Measurements from ENCODE around the gene MRTFB.

DNA sequence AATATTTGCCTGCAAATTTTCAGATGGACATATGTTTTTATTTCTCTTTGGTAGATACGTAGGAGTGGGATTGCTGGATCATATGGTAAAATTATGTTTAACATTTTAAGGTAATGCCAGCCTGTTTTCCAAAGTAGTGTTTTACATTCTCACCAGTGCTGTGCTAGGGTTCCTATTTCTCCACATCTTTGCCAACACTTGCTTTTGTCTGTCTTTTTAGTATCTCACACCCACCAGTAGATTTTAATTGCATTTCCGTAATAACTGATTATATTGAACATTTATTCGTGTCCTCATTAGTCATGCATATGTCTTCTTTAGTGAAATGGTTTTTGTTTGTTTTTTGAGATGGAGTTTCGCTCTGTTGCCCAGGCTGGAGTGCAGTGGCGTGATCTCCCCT is 58.4 kb downstream of the MRTFB start:
- TF ChIP-seq, protein P1, sequence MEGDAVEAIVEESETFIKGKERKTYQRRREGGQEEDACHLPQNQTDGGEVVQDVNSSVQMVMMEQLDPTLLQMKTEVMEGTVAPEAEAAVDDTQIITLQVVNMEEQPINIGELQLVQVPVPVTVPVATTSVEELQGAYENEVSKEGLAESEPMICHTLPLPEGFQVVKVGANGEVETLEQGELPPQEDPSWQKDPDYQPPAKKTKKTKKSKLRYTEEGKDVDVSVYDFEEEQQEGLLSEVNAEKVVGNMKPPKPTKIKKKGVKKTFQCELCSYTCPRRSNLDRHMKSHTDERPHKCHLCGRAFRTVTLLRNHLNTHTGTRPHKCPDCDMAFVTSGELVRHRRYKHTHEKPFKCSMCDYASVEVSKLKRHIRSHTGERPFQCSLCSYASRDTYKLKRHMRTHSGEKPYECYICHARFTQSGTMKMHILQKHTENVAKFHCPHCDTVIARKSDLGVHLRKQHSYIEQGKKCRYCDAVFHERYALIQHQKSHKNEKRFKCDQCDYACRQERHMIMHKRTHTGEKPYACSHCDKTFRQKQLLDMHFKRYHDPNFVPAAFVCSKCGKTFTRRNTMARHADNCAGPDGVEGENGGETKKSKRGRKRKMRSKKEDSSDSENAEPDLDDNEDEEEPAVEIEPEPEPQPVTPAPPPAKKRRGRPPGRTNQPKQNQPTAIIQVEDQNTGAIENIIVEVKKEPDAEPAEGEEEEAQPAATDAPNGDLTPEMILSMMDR (IDR thresholded peaks at IDR 0.05; ENCODE audit: low read length): no peak
- TF ChIP-seq EZH2 (optimal IDR thresholded peaks at IDR 0.05; ENCODE audit: low read depth, low read length) (no peak), EZH2phosphoT487 (IDR thresholded peaks at IDR 0.05; ENCODE audit: low read length) (no peak)
